GM18519 (cell line): Measurements from ENCODE around the gene HS6ST3.

ENCODE experiments used
- ATAC-seq: cut with Tn5 transposase; IDR thresholded peaks from one replicate; pipeline ENCODE4 v1.9.1; 2021; ENCODE audit warnings: mild to moderate bottlenecking, moderate library complexity; ENCODE audit not compliant: unreplicated experiment, low FRiP score

The HS6ST3 gene

DNA sequence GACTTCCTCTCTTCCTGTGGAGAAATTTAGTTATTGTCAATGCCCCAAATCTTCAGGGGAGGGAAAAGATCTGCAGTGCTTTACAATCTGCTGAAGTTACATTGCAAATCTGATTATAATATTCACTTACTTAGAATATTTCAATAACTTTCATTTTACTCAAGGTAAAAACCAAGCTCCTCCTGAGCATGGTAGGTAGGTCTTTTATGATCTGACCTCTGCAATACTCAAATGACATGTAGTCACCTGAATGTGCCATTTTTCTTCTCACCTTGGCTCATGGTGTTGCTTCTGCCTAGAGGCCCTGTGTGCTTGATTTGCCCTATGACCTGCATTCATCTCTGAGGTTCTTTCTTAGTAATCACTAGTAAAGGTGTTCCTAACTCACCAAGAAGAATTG, 331.4 kb downstream of the HS6ST3 start:
- no peak for ATAC-seq

DNA sequence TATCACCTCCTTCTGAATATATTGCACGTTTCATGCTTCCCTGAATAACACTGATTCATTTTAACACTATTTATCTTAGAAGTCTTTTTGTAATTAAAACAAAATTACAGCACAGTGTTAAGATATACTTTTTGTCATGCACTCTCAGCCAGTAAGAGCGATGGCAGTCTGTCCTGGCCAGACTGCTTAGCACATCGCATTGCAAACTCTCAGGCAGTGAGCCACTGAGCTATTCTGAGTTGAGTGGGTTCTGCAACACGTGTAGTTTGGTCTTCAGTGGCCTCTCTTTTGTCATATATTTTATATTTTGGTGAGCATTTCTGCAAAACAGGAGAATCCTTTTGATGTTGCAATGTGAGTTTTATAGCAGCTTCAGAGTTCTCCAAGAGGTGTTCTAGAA, 332.1 kb downstream of the HS6ST3 start:
- ATAC-seq, result no peak

DNA sequence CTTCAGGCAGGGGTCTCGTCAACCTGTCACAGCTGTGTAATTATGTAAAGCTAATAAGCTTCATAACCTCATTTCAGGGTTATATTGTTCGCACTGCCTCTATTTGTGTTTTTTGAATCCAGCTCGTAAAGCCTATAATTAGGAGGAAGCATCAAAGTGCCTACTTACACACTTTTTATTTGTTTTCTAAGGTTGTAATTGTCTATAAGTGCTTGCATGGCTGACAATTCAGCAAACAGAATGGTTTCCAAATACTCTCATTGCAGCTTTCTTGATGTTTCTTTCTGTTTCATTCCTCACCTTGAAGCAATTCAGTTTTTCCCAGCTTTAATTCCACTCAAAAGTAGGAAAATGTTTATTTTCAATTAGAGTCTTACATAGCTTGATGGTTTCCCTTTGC, 336.3 kb downstream of the HS6ST3 start:
- no peak for ATAC-seq

DNA sequence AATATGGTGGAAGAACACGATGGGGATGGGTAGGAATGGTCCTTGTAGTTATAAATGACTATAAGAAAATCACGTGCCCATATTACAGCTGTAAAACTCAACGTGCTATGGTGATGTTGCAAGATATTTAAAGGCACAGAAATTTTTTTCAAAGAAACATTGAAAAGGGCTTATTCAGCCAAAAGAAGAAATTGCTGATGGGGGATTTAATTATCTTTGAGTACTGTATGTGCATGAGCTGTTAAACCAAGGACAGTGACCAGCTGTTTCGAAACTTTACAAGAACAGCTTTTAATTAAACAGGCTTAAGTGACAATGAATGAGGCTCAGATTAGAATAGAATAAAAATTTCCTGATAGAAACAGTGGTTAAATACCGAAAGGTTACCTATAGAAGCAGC, 339.0 kb downstream of the HS6ST3 start:
- ATAC-seq, result no peak

DNA sequence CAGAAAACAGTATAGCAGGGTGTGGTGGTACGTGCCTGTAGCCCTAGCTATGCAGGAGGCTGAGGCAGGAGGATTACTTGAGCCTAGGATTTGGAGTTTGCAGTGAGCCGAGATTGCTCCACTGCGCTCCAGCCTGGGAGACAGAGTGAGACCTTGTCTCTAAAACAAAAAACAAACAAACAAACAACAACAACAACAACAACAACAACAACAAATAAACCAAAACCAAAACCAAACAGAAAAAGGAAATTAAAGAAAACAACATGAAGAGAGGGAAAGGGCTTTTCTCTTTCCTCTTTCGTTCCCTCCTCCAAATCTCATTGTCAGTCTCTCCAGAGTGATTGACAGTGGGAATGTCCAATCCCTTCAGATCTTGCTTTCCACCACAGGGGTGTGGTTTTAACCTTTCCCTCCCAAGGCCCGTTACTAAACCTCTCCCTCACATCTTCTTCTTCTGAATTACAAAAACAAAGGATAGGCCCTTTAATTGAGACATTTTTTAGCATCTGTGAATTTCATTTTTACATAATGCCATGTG, 341.2 kb downstream of the HS6ST3 start:
- ATAC-seq, result no peak

DNA sequence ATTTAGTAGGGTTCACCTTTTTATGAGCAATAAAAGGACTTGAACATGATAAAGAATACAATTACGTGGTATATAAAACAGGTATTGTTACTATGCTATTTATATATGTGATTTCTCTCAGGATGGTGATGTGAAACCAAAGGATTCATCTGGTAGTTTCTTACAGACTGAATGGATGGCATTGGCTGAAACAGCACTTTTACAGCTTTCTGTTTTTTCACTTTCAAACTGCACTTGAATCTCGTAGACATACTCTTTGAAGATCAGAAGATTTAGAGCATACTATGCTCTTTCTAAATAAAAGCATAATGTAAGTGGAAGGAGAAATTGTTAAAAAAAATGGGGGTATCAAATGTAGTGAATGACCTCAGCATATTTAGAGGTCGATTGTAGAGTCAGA, 354.8 kb downstream of the HS6ST3 start:
- ATAC-seq, result no peak

DNA sequence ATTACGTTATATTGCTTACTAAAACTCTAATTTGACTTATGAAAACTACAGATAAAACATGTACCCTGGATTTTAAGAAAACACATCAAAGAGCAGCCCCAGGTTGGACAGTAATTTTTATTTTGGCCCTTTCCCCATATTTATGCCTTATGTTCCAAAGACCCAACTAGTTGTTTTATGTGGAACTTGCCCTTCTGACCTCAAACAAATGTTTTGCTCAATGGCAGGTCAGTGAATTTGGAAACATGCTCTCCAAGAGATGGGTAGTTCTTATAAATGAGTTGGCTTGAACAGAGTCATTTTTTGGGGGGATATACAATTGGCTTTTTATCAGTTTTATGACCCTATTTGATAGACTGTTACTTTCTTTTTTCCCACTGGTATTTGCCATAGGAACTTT, 360.0 kb downstream of the HS6ST3 start:
- no peak for ATAC-seq

DNA sequence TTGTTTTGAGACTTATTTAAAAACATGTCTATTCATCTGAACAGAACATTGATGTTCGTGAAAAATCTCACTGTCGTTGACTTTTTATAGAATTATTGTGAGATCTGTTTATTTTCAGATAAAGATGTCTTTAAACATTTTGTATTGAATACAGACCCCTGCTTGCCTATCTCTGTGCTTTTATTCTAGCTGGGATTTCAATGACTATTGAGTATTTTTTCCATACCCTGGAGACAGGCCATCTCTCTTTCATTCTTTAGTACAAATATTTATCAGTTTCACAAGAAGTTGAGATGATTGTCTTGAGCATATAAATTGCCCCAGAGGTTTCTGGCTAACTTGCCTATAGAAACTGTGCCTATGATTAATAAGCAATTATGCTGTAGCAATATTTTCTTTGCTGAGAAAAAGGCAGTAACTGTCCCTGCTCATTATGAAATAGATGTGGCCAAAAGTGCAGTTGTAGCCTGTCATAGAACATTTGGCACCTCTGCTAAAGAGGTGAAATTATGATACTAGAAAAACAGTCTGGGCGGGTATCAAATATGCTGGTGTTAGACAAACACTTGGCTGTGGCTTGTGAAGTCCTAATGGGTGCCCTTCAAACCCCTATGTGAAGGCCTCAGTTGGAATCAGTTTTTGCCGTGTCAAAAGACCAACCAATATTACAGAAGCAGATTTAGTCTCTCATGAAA, 360.6 kb downstream of the HS6ST3 start:
- ATAC-seq, result no peak

DNA sequence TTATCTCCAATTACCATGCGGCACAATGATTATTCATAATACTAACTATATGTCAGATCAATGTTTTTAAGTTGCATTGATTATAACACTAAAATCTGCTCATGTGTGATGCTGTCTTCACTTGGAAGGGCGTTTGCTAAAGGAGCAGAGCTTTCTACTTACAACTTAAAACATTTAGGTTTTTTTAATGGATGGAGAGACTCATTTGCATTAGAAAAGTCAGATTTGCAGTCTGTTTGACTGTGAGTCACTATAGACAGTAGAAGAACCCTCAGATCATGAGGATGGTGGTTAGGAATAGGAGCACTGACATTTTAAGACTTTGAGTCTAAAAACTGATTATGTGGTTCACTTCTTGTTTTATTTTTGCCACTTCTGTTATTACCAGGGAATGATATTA, 364.6 kb downstream of the HS6ST3 start:
- no peak for ATAC-seq

DNA sequence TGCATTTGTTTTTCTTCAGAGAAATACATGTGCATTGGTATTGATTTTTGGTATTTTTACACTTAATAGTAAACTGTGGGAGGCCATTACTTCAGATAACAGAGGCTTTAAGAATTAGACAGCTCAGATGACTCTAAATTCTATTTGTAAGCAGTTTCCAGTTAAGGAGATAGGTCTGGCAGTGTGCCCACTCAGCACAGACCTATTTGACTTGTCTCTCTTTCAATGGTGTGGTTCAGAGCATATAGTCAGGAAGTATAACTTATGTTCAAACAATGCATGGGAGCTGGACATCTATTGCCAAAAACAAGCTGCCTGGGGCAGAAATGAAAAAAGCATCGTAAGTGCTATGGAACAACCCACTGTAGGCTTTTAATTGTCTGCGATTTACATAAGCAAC, 370.7 kb downstream of the HS6ST3 start:
- ATAC-seq, result no peak

DNA sequence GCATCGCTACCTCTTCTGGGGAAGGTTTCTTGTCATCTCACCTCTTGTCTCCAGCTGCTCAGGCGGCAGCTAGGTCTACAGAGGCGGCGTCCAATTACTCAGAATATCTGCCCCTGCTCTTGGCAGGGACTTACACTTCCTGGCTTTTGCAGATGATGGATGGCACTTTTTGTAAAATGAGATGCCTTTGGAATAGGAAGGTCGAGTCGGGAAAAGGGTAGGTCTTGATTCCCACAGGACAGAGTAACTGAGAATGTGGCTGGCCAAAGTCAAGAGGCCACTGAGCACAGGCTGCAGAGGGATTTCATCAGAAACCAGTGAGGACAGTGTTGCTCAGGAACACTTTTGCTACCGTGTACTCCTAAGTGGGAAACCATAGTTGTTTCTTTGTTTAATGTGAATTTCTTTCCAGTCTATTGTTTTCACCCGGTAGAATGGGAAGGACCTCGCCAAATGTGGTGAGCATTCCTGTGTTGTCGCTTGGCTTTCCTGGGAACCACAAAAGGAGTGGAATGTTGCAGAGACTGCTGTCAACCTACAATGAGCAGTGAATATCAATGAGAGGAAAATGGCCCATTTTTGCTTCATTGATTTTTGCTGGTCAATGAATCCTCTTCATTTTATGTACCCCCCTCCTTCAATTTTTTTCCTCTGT, 383.7 kb downstream of the HS6ST3 start:
- no peak for ATAC-seq

DNA sequence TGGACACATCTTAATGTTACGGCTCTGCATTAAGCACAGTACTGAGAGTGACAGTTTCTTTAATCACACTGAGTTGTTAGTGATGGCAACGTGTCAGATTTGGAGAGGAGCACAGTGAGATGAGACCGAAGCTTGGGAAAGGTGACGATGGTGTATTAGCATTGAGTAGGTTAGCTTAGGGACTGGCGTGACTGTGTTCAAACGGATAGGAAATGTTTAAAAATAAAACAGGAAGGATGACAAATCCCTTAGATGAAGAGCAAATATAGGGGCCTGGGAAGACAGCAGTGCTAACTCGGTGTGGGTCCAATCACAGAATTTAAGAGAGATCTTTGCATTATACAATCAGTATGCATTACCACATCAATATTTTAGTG, 384.3 kb downstream of the HS6ST3 start:
- ATAC-seq, result no peak

DNA sequence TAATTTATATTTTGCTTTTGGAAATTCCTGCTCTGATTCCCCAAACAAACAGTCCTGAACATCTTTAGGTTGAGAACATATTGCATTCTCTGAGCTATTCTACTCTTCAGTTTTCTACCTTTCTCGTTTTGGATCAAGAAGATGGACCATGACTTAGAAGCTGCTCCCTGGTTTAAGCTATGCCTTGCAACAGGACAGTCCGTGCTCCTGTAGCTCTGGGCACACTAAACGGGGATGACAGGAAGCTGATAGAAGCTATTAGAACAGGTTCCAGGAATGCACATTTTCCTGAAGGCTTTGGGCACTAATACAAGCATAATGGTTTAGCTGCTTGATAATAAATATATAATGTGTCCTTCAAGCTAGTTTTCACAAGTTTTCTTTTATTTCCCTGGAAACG, 385.2 kb downstream of the HS6ST3 start:
- no peak for ATAC-seq

DNA sequence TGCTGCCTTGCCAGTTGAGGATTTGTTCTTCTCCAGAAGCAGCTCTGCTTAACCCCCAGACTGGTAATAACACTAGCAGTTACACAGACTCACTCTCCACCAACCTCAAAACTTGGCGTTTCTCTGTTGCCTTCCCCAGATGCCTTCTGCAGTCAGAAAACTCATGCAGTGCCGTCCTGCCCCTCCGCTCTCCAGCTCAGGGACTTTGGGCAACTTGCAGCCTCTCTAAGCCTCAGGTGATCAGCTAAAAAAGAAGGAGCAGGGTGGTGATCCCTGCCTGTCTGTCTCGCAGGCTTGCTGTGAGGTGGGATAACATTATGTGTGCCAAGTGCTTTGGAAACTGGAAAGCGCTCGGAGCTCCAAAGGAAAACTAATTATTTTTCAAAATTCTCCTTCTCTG, 391.6 kb downstream of the HS6ST3 start:
- ATAC-seq, result no peak

DNA sequence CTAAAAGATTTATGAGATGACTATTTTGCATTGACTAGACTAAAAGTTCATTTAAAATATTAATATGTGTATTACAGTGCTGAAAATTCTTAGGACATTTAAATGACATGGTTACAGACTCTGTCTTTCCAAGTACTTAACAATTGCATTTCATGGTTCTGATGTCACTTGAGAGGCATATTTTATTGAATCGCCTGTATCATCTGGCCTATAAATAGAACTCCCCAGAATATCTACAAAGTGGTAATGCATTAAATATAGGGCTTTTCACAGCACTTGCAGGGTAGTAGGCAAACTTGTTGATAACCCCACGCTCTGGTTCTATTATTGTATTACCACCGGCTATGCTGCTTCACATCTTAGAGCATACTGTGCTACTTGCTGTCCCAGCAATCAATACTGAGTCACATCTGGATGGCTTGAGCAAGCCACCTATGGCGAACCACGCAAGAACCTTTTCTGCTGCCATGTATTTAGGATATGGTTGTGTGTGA, 400.6 kb downstream of the HS6ST3 start:
- no peak for ATAC-seq

DNA sequence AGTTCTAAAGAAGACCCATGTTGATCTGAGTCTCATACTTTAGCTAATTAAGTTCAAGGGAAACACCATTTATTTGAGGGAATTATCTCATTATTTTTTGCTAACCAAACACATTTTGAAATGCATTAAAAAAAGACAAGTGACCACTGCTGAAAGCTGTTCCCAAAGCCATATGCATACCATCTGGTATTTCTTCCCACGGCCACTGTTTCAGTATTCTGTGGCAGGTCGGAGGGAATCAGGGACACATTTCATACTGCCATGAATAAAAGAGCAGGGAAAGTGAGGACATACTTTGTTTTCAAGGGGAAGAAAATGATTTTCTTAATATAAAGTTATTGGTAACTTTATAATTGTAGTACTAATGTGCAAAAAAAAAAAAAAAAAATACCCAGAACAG, 401.2 kb downstream of the HS6ST3 start:
- no peak for ATAC-seq

DNA sequence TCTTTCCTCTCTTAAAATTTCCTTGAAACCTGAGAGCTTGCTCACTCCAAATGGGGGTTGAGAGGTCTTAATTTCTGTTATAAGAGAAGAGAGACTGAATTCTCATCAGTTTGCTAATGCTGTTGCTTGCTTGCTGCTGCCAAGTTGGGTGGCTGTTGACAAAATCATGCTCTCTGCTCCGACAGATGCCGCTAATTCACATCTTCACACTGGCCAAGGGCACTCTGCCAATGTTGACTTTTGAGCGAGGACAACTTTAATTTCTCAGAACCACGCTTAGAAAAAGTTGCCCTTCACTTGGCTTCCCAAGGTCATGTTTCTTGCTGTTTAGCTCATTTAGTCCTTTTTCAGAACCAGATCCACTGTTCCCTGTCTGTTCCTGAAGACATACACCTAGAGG, 402.9 kb downstream of the HS6ST3 start:
- ATAC-seq, result no peak

DNA sequence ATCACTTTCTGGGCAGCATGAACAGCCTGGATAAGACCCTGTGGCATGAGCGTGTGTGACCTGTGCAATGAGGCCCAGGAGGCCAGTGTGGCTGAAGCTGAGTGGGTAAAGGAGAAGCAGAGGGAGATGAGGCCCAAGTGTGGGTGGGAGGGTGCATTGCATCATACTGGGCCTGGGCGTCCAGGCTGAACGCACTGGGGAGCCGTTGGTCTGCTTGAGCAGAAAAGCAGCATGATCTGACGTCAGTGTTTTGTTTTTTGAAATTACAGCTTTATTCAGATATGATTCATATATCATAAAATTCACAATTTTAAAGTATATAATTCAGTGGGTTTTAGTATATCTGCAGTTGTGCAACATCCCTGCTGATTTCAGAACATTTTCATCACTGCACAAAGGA, 409.7 kb downstream of the HS6ST3 start:
- no peak for ATAC-seq

DNA sequence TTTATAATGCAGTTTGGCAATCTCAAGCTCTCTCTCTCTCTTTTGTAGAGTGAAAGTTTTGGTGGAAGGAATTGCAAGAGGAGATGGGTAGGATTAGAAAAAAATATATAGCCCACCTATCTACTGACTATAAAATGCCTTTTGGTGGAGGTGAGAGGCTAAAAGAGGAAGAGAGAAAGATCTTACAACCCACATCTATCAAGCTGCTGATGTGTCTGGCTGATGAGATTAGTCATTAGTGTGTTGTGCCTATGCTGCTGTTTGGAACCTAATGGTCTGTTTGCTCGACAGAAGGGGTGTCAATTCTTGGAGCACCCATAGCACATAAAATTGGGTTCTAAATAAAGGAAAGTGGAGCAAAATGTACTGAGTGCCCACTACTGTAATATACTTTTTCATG, 411.0 kb downstream of the HS6ST3 start:
- no peak for ATAC-seq

DNA sequence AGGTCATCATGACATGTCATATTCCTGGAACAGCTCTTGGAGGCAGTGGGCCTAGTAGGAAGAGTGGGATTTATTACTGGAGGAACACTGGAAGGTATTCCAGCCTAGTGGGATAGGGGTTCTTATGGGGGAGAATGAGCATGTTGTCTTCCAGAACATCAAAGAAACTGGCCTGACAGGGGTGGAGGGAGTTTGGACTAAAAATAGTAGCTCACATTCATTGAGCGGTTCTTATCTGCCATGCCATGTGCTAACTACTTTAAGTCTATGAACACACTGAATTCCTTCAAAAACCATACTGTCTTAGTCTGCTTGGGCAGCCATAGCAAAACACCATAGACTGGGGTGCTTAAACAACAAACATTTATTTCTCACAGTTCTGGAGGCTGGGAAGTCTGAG, 413.6 kb downstream of the HS6ST3 start:
- ATAC-seq, result no peak

DNA sequence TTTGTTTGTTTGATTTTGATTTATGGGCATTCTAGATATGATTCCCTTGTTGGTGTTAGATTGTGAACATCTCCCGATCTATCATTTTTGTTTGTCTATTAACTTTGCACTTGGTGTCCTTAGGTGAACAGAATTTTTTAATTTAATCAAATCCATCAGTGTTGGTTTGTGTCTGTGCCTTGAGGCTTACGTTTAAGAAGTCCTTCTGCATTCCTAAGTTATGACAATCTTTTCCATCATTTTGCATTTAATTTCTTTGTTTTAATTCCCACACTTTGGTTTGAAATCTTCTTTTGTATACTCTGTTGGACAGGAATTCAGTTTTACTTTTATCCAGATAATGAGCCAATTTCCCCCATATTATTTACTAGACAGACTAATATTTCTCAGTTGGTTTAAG, 421.7 kb downstream of the HS6ST3 start:
- no peak for ATAC-seq

DNA sequence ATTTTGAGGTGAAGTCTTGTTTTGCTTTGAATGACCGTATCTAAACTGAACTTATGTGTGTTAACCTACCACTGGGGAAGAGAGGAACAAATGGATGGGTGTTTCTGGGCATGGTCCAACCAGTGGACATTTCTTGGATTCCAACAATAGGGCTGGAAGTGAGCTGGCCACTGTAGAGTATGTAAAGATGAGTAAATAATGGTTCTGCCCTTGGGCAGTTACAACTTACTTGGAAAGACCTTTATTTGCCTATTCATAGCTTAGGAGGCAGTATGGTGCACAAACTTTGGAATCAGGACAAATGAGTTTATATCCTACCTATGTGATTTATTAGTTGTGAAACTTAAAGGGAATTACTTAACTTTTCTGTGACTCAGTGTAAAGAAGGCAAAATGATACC, 429.5 kb downstream of the HS6ST3 start:
- no peak for ATAC-seq
